ENCODE data around the gene DPYD.
"Not testable (repeated sequence)": the region's sequence is repeated elsewhere in the genome, so short reads cannot be mapped to it uniquely, and the experiment has no call there.

Gene DPYD

DNA sequence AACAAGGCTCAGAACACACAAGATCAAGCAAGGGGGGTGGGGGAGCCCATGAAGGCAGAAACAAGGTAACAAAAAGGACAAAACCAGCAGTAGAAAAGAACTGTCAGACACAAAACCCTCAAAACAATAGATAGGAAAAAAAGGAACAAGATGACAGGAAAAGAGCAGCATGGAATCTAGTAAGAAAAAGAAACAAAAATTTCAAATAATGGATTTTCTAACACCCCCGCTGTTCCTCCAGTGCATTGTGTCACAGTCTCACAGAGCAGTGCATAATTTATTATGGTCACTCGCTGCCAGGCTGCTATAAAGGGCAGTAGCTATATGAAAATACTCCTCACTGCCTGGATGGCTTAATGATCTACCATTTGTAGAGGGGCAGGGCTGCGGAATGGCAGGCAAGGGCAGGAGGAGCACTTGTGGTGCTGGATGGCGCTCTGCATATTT lies 567.9 kb downstream of the DPYD start:
- no peak overlapping the region for H3K4me3 ChIP-seq (replicated peaks; ENCODE audit: low read depth, low read length)
- no peak for DNase-seq (ENCODE audit: extremely low read depth, low read depth)
- TF ChIP-seq, protein P1, sequence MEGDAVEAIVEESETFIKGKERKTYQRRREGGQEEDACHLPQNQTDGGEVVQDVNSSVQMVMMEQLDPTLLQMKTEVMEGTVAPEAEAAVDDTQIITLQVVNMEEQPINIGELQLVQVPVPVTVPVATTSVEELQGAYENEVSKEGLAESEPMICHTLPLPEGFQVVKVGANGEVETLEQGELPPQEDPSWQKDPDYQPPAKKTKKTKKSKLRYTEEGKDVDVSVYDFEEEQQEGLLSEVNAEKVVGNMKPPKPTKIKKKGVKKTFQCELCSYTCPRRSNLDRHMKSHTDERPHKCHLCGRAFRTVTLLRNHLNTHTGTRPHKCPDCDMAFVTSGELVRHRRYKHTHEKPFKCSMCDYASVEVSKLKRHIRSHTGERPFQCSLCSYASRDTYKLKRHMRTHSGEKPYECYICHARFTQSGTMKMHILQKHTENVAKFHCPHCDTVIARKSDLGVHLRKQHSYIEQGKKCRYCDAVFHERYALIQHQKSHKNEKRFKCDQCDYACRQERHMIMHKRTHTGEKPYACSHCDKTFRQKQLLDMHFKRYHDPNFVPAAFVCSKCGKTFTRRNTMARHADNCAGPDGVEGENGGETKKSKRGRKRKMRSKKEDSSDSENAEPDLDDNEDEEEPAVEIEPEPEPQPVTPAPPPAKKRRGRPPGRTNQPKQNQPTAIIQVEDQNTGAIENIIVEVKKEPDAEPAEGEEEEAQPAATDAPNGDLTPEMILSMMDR (IDR thresholded peaks at IDR 0.05; ENCODE audit: low read depth, low read length, missing control alignments), result no peak

DNA sequence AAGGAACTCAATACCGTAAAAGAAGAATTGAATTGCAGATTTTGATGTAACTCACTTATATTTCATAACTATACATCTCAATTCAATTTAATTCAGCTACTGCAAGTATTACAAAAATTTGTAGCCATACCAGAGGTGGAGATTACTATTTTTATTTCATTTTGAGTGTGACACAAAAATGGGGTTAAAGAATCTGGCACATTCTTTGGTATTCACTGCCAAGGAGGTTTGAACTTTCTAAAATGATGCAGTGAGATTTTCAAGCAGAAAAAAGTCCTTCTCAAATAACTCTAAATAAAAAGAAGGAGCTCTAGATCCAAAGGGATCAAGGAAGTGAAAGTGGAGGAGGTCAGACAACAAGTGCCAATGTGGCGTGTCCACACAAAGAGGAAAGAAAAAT lies 569.0 kb downstream of the DPYD start:
- no peak for DNase-seq (ENCODE audit: extremely low read depth, low read depth)
- TF ChIP-seq, protein P1 (IDR thresholded peaks at IDR 0.05; ENCODE audit: low read depth, low read length, missing control alignments), result no peak
- H3K4me3 ChIP-seq (replicated peaks; ENCODE audit: low read depth, low read length), result no peak overlapping the region

DNA sequence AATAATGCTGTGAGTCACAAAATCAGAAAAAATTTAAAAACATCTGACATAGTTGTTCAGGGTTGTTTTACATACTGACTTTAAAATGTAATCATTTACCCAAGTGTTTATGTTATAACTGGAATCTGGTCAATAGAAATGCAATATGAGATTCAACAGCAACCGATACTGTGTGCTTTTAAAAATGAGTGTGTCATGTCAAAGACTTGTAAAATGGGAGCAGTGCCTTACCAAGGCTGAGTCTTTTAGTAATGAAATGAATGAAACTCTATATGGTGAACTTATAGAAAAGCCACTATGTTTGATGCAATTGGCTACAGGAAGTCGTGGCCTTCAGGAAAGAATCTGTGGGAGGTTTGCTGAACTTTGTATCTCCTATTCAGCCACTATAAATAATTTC lies 570.2 kb downstream of the DPYD start:
- no peak for DNase-seq (ENCODE audit: extremely low read depth, low read depth)
- TF ChIP-seq, protein P1 (IDR thresholded peaks at IDR 0.05; ENCODE audit: low read depth, low read length, missing control alignments), result no peak
- H3K4me3 ChIP-seq (replicated peaks; ENCODE audit: low read depth, low read length), result no peak overlapping the region

DNA sequence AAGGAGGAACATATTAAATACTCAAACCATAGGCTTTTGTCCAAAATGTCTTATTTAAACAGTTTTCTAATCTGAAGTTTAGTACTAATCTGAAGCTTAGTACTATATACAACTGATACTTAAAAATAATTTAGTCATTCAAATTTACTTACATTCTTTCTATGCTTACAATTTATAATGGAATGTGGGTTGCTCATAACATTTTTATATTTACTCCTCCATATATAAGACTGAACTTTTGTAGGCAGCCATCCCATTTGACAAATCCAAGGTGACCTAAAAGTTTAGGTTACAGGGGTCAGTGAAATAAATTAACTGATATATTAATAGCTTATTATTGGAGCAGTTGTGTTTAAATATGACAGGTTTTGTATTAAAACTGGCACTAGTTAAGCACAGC lies 570.6 kb downstream of the DPYD start:
- no peak overlapping the region for H3K4me3 ChIP-seq (replicated peaks; ENCODE audit: low read depth, low read length)
- DNase-seq (ENCODE audit: extremely low read depth, low read depth), result no peak
- TF ChIP-seq, protein P1 (IDR thresholded peaks at IDR 0.05; ENCODE audit: low read depth, low read length, missing control alignments), result no peak

DNA sequence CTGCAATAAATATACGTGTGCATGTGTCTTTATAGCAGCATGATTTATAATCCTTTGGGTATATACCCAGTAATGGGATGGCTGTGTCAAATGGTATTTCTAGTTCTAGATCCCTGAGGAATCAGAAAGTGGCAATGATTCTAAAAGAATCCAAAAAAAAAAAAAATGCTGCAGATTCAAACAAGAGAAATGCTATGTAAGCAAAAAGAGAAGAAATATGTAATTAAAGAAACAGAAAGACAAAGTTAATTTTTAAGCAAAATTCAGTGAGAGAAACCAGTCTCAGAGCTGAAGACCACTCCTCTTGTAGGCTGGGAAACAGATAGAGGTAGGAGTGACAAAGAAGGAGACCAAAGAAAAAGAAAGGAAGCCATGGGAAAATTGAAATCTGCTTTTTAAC lies 571.0 kb downstream of the DPYD start:
- not testable (repeated sequence) for H3K4me3 ChIP-seq (replicated peaks; ENCODE audit: low read depth, low read length); DNase-seq (ENCODE audit: extremely low read depth, low read depth)

DNA sequence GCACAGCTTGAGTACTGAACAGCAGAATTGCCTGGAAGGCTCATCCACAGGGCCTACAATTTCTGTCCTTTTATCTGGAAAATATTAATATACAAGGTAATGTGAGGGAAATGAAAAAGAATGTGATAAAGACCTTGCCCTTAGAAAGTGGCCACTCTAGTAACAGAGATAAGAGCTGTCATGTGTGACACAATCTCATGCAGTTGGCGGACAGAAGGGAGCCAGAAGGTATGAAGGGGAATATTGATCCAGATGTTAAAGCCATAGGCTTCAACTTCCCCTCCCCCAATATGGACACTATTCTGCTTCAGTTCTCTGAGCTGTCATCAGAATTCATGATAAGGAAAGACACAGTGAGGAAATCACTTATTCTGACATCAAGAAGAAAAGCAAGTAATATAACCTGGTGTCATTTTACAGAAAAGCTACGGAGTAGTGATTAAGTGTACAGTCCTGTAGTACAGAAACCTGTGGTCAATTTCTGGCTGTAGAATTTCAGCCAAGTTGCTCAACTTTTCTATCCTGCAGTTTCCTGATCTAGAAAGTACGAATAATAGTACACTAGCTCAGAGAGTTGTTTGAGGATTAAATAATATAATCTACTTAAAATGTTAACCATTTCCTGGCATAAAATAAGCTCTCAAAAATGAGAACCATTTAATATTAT lies 572.1 kb downstream of the DPYD start:
- DNase-seq (ENCODE audit: extremely low read depth, low read depth), result no peak
- TF ChIP-seq, protein P1 (IDR thresholded peaks at IDR 0.05; ENCODE audit: low read depth, low read length, missing control alignments), result no peak
- H3K4me3 ChIP-seq (replicated peaks; ENCODE audit: low read depth, low read length), result no peak overlapping the region

DNA sequence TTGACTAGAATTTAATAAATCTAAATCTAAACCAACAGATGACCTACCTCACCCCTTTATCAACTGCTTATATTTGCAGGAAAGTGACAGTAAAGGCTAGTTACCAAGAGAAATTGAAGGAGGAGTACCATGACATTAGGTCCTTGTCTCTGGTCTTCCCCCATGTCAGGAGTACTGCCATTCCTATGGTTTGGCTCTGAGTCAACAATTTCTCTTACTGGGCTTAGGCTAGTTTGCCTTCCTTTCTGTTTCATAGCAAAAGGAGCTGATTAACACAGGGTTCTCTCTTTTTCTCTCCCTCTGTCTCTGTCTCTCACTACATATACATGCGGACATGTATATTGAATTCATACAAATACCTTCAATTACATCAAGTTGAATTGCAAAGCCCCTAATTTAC lies 579.9 kb downstream of the DPYD start:
- TF ChIP-seq, protein P1 (IDR thresholded peaks at IDR 0.05; ENCODE audit: low read depth, low read length, missing control alignments), result no peak
- H3K4me3 ChIP-seq (replicated peaks; ENCODE audit: low read depth, low read length), result no peak overlapping the region
- peak; percentile 22 for DNase-seq (ENCODE audit: extremely low read depth, low read depth)

Data from HFF-Myc (cell line).